A549 (cell line): ENCODE results near the gene LOC101059915.
"Not testable (repeated sequence)": the region's sequence is repeated elsewhere in the genome, so short reads cannot be mapped to it uniquely, and the experiment has no call there.

Experiments
- CEBPB ChIP-seq, 2 experiments: fragments of >200 bp in 1 of 2; sonication (Bioruptor Twin) in 1 of 2; formaldehyde crosslinking in 1 of 2; IDR thresholded peaks; 2 replicates each; pipeline ENCODE4 v1.6.1; 2012 to 2016
- CHD4 ChIP-seq: fragments of 200-600 bp; sonication (generic); IDR thresholded peaks from 2 replicates; pipeline ENCODE4 v1.6.1; 2016; ENCODE audit warnings: antibody characterized with exemption, mild to moderate bottlenecking, borderline replicate concordance
- CTCF ChIP-seq: fragments of >200 bp; sonication (Bioruptor Twin); formaldehyde crosslinking; IDR thresholded peaks from 3 replicates; pipeline ENCODE4 v1.5.1; 2016
- EP300 ChIP-seq, 2 experiments: fragments of >200 bp; sonication (Bioruptor Twin); formaldehyde crosslinking; IDR thresholded peaks; 2 replicates in 1 of 2; 3 replicates in 1 of 2; pipeline ENCODE4 v1.6.1; 2016 to 2017
- NFE2L2 ChIP-seq: fragments of 150-350 bp; conservative IDR thresholded peaks from 2 replicates; pipeline ENCODE4 v1.6.1; 2014; ENCODE audit warnings: low read length
- POLR2A ChIP-seq: IDR thresholded peaks from 2 replicates; pipeline ENCODE4 v1.6.1; 2012; ENCODE audit warnings: mild to moderate bottlenecking, low read length
- REST ChIP-seq: fragments of 200-600 bp; sonication (generic); IDR thresholded peaks from 2 replicates; pipeline ENCODE4 v1.6.1; 2016; ENCODE audit warnings: antibody characterized with exemption, mild to moderate bottlenecking, moderate library complexity
- RFX5 ChIP-seq: fragments of 450-650 bp; IDR thresholded peaks from 2 replicates; pipeline ENCODE4 v1.7.1; 2014; ENCODE audit warnings: antibody characterized with exemption, mild to moderate bottlenecking, moderate library complexity
- RNF2 ChIP-seq: fragments of 200-600 bp; sonication (generic); IDR thresholded peaks from 2 replicates; pipeline ENCODE4 v1.6.1; 2016; ENCODE audit warnings: low read depth, mild to moderate bottlenecking, antibody characterized with exemption, moderate library complexity, borderline replicate concordance
- SREBF2 ChIP-seq: fragments of 450-650 bp; IDR thresholded peaks from 2 replicates; pipeline ENCODE4 v1.6.1; 2014; ENCODE audit warnings: mild to moderate bottlenecking, moderate library complexity
- ZFP36 ChIP-seq: fragments of 450-650 bp; IDR thresholded peaks from 2 replicates; pipeline ENCODE4 v1.6.1; 2014; ENCODE audit warnings: borderline replicate concordance; ENCODE audit not compliant: partially characterized antibody
- TF ChIP-seq, protein P1 (sequence below): fragments of 250-450 bp; sonication (Bioruptor Pico); IDR thresholded peaks from 2 replicates; pipeline ENCODE4 v1.5.0; 2021; ENCODE audit warnings: mild to moderate bottlenecking, moderate library complexity, borderline replicate concordance

DNA sequence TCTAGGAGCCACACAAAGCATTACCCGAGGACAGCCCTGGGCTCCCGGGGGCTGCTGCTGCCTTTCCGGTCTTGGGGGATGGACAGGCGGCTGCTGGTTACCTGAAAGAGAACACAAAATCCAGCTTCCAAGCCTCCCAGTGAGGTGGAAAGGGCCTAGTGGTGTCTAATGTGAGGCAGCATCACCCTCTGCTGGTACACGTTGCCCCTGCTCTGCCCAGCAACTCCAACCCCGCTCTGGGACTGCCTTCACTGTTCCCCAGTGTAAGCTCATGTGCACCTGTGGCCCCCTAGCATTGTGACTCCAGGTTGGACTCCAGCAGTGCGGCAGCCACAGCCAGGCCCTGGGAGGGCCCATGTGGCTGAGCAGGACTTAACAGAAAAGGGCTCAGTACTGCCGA lies 48.2 kb downstream of the LOC101059915 start:
- not testable (repeated sequence) for TF ChIP-seq CEBPB (IDR thresholded peaks at IDR 0.05); EP300 (IDR thresholded peaks at IDR 0.05); CTCF; POLR2A; NFE2L2; CHD4; ZFP36; RFX5; REST; SREBF2; RNF2
- TF ChIP-seq, protein P1, sequence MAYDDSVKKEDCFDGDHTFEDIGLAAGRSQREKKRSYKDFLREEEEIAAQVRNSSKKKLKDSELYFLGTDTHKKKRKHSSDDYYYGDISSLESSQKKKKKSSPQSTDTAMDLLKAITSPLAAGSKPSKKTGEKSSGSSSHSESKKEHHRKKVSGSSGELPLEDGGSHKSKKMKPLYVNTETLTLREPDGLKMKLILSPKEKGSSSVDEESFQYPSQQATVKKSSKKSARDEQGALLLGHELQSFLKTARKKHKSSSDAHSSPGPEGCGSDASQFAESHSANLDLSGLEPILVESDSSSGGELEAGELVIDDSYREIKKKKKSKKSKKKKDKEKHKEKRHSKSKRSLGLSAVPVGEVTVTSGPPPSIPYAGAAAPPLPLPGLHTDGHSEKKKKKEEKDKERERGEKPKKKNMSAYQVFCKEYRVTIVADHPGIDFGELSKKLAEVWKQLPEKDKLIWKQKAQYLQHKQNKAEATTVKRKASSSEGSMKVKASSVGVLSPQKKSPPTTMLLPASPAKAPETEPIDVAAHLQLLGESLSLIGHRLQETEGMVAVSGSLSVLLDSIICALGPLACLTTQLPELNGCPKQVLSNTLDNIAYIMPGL (CRISPR knock-in tag) = not testable (repeated sequence)
